Left ventricle myocardium inferior (tissue), 1 donor: ENCODE measurements around the gene MLXIP. TPM values are rescaled to one million over a fixed set of nuclear protein-coding genes. Genes with fewer than 3 reads are reported as not detected.

Source experiments
- DNase-seq: peaks from one replicate; pipeline ENCODE4 v3.0.0-alpha.2; 2020
- H3K27ac ChIP-seq: fragments of 200-600 bp; replicated peaks from 2 replicates; pipeline ENCODE4 v1.8.0; 2021
- H3K27me3 ChIP-seq: fragments of 200-600 bp; 2 replicates; pipeline ENCODE4 v1.8.0; 2021; ENCODE audit warnings: low read depth
- H3K36me3 ChIP-seq: fragments of 200-600 bp; 2 replicates; pipeline ENCODE4 v1.8.0; 2021
- H3K4me1 ChIP-seq: fragments of 200-600 bp; 2 replicates; pipeline ENCODE4 v1.8.0; 2021
- H3K4me3 ChIP-seq: fragments of 200-600 bp; 2 replicates; pipeline ENCODE4 v1.8.0; 2021; ENCODE audit warnings: mild to moderate bottlenecking, moderate library complexity
- H3K9me3 ChIP-seq: fragments of 200-600 bp; replicated peaks from 2 replicates; pipeline ENCODE4 v1.8.0; 2021
- intact Hi-C: fragments of 100-400 bp; cut with micrococcal nuclease; formaldehyde crosslinking; loops from one replicate; pipeline ENCODE4 v1.11.0; 2022
- total RNA-seq: library from RNA; stranded (reverse); fragmentation: NEBNext Ultra II Directional; extraction: Animal tissue kit (Norgen Biotek cat#: 25700); gene quantifications from one replicate; pipeline ENCODE4 v1.2.1, GENCODE V29; 2021
- TF ChIP-seq, protein P1 (sequence below): fragments of 200-600 bp; IDR thresholded peaks from 2 replicates; pipeline ENCODE4 v1.8.0; 2021; ENCODE audit warnings: antibody characterized with exemption, mild to moderate bottlenecking, borderline replicate concordance
- donor health status: DM: no; HTN: yes; CAD: no; lungs with severe emphysema.

Gene MLXIP
- total RNA-seq, 1 donor from 2014 or later: 16.7 TPM

DNA sequence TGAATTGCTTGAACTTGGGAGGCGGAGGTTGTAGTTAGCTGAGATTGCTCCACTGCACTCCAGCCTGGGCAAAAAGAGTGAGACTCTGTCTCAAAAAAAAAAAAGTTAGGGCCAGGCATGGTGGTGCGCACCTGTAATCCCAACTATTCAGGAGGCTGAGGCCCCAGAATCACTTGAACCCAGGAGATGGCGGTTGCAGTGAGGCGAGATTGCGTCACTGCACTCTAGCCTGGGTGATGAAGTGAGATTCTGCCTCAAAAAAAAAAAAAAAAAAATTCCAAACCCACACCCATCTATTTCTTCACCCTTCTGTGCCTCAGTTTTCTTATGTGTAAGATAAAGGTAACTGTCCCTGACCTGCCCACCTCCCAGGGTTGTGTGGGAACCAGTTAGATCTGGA is 11.0 kb upstream of the MLXIP start:
- Histone ChIP-seq H3K36me3 (no peaks in the 10 kb centered on the region), H3K4me1 (peaks cover 54% of the 10 kb centered on the region), H3K27me3 (no peaks in the 10 kb centered on the region), H3K4me3 (no peak overlapping the region), H3K9me3 (no peaks in the 10 kb centered on the region), H3K27ac (peak overlapping the region; percentile 16)
- no peak for DNase-seq
- intact Hi-C loops: no loop called here
- TF ChIP-seq, protein P1, sequence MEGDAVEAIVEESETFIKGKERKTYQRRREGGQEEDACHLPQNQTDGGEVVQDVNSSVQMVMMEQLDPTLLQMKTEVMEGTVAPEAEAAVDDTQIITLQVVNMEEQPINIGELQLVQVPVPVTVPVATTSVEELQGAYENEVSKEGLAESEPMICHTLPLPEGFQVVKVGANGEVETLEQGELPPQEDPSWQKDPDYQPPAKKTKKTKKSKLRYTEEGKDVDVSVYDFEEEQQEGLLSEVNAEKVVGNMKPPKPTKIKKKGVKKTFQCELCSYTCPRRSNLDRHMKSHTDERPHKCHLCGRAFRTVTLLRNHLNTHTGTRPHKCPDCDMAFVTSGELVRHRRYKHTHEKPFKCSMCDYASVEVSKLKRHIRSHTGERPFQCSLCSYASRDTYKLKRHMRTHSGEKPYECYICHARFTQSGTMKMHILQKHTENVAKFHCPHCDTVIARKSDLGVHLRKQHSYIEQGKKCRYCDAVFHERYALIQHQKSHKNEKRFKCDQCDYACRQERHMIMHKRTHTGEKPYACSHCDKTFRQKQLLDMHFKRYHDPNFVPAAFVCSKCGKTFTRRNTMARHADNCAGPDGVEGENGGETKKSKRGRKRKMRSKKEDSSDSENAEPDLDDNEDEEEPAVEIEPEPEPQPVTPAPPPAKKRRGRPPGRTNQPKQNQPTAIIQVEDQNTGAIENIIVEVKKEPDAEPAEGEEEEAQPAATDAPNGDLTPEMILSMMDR: no peak

DNA sequence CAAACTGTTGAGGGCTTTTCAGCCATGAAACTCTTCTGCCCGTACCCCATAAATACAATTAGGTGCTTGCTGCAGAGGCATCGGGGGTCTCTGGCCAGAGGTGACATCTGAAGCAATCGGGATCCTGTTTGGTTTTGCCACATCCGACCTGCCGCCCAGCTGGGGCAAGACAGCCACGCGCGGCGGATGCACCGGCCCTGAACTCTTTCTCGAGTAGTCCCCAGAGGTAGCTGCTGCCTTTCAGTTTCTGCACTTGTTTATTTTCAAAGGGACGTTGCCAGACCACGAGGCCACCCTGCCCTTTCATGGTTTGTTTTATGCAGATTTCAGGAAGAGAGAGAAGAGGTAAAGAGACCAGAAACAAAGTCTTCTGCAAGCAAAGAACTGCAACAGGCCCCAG is 10.6 kb upstream of the MLXIP start:
- H3K27ac ChIP-seq: peak overlapping the region; percentile 16
- no peaks in the 10 kb centered on the region for H3K36me3 ChIP-seq
- H3K9me3 ChIP-seq: no peaks in the 10 kb centered on the region
- H3K27me3 ChIP-seq: no peaks in the 10 kb centered on the region
- peaks cover 54% of the 10 kb centered on the region for H3K4me1 ChIP-seq
- no peak for DNase-seq
- intact Hi-C loops: no loop called here
- no peak overlapping the region for H3K4me3 ChIP-seq
- TF ChIP-seq, protein P1: no peak

DNA sequence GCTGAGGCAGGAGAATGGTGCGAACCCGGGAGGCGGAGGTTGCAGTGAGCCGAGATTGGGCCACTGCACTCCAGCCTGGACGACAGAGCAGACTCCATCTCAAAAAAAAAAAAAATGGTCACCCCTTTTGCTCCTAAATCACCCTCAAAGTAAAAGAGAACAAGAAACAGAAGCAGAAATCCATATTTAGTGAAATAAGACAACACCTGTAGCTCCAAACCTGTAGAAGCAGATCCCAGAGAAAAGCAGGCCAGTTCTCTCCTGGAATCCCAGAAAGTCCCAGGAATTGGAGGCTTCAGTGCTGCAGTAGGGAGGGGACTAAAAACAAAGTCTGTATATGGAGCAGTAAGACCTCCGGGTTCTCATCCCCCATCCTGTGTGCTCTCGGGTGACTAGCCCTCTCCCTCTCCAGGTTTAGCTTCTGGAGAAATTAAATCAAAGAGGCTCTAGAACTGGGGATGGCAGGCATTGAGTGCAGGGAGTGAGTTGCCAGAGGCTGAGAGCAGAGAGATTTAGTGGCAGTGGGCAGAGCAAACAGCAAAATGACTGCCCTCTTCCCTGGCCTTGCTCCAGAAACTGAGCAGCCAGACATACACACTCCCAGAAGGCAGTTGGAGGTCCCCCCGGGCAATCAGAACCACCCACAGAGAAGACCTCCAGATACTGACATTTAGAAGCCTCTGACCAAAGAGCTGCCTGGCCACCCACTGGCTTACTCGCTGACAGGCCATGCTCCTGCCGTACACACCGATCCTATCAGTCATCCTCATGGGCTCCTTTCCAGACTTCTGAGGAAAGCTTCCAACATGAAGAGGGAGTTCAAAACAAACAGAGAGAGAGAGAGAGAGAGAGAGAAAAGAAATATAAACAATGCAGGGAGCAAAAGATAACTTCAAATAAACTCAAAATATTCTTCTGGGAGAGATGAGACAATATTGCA is 6.3 kb upstream of the MLXIP start:
- Histone ChIP-seq H3K27ac (peak overlapping the region; percentile 86), H3K9me3 (no peaks in the 10 kb centered on the region), H3K27me3 (no peaks in the 10 kb centered on the region), H3K4me3 (peak overlapping the region; percentile 25), H3K36me3 (no peaks in the 10 kb centered on the region), H3K4me1 (peaks cover 29% of the 10 kb centered on the region)
- TF ChIP-seq, protein P1: no peak
- peak; percentile 46 for DNase-seq
- intact Hi-C loops: no loop called here

DNA sequence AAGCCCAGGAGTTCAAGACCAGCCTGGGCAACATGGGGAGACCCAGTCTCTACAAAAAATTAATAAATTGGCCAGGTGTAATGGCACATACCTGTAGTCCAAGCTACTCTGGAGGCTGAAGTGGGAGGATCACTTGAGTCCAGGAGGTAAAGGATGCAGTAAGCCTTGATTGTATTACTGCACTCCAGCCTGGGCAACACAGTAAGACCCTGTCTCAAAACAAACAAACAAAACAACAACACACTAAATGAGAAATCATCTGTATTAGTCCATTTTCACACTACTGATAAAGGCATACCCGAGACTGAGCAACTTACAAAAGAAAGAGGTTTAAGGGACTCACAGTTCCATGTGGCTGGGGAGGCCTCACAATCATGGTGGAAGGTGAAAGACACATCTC is 4.7 kb upstream of the MLXIP start:
- H3K27ac ChIP-seq: no peak overlapping the region
- intact Hi-C loops: no loop called here
- no peaks in the 10 kb centered on the region for H3K9me3 ChIP-seq
- H3K36me3 ChIP-seq: no peaks in the 10 kb centered on the region
- no peak overlapping the region for H3K4me3 ChIP-seq
- H3K27me3 ChIP-seq: no peaks in the 10 kb centered on the region
- H3K4me1 ChIP-seq: peaks cover 22% of the 10 kb centered on the region
- no peak for DNase-seq
- TF ChIP-seq, protein P1: no peak

DNA sequence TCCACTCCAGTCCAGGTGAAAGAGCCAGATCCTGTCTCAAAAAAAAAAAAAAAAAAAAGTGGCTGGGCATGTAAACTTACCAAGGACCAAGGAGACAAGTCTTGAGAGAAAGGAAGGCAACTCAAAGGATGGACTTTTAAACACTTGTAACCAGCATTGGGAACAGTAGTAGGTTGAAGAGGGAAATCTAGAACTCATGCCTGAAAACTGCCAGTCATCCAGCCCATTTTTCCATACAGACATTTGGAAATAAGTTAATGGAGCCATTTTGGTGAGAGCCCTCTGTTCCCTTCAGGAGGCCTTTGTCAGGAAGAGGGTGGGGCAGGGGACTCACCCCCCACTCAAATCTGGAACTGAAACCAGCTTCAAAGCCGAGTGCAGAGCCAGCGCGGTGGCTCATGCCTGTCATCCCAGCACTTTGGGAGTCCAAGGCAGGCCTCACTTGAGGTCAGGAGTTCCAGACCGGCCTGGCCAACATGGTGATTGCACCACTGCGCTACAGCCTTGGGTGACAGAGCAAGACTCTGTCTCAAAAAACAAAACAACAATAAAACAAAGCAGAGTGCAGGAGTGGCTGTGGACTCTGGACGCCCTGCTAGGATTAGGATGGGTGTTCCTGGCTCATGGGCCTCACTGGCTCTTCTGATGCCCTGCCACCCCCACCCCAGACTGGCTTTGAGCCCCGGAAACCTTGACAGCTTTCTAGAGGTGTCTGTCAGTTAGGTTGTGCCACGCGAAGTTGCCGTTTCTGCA is 1.6 kb upstream of the MLXIP start:
- intact Hi-C loops: no loop called here
- Histone ChIP-seq H3K36me3 (no peaks in the 10 kb centered on the region), H3K4me1 (peaks cover 50% of the 10 kb centered on the region), H3K27me3 (no peaks in the 10 kb centered on the region), H3K27ac (no peak overlapping the region), H3K4me3 (no peak overlapping the region), H3K9me3 (no peaks in the 10 kb centered on the region)
- TF ChIP-seq, protein P1: no peak
- no peak for DNase-seq
